Activated naive CD8-positive, alpha-beta T cell treated with anti-CD3 and anti-CD28 coated beads, Interleukin-2, amount 50 U/mL, for 24 hours (primary cell): ENCODE results near the gene NAA15.
"Not testable (repeated sequence)": the region's sequence is repeated elsewhere in the genome, so short reads cannot be mapped to it uniquely, and the experiment has no call there.

Experiments
- ATAC-seq: fragments of 150-1000 bp; cut with Tn5 transposase; one replicate; pipeline ENCODE4 v1.10.0; 2021
- DNase-seq: peaks from one replicate; pipeline ENCODE4 v3.0.0; 2021
- H3K27ac Mint-ChIP-seq: one replicate; pipeline ENCODE4 v1.8.0; 2021; ENCODE audit warnings: mild to moderate bottlenecking, mixed read lengths
- H3K27me3 Mint-ChIP-seq: one replicate; pipeline ENCODE4 v1.8.0; 2021; ENCODE audit warnings: mixed read lengths
- H3K36me3 Mint-ChIP-seq: one replicate; pipeline ENCODE4 v1.8.0; 2021; ENCODE audit warnings: low read depth, mixed read lengths
- H3K4me1 Mint-ChIP-seq: one replicate; pipeline ENCODE4 v1.8.0; 2021; ENCODE audit warnings: mixed read lengths
- H3K4me3 Mint-ChIP-seq: one replicate; pipeline ENCODE4 v1.8.0; 2021; ENCODE audit warnings: mild to moderate bottlenecking, moderate library complexity, mixed read lengths
- H3K9me3 Mint-ChIP-seq: one replicate; pipeline ENCODE4 v1.8.0; 2021; ENCODE audit warnings: mixed read lengths

The NAA15 gene

DNA sequence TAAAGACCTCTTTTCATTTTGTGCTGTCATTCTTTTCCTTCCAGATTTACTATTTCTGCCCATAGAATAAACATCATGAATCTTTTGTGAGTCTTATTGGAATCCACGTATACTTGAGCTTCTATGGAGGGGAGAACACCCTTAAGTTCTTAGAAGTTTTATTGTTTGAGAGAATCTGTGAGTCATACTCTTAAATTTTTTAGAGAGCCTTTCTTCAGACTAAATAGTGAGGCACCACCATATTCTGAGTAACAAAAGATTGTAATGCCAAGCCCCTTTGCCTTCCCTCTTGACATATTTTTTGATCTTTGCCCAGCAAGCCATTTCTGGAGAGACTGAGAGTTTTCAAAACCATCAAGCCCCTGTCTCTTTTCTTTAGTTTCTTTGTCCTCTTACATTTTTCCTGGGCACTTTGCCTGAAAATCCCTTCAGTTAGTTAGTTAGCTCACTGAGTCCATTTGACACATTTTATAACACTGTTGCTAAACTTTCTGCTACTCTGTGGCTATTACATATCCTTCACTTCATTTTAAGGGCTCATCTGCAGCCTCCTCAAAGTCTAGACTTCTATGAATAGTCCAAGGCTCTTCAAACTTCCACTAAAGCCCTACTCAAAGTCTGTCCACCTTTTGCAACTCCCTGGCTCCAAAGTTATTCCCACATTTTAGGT is 66.3 kb downstream of the NAA15 start:
- ATAC-seq: no peak
- Mint-ChIP-seq H3K9me3 (no peaks in the 10 kb centered on the region), H3K36me3 (peaks cover 67% of the 10 kb centered on the region), H3K4me1 (peaks cover 3% of the 10 kb centered on the region), H3K27ac (no peak overlapping the region), H3K4me3 (no peak overlapping the region), H3K27me3 (no peaks in the 10 kb centered on the region)
- DNase-seq: no peak

GRCh38 chr4:139368998-139369397 is 67.7 kb downstream of the NAA15 start:
- H3K4me3 Mint-ChIP-seq: no peak overlapping the region
- no peaks in the 10 kb centered on the region for H3K9me3 Mint-ChIP-seq
- peaks cover 63% of the 10 kb centered on the region for H3K36me3 Mint-ChIP-seq
- DNase-seq (no peak), ATAC-seq (no peak)
- no peaks in the 10 kb centered on the region for H3K27me3 Mint-ChIP-seq
- peaks cover 3% of the 10 kb centered on the region for H3K4me1 Mint-ChIP-seq
- no peak overlapping the region for H3K27ac Mint-ChIP-seq

GRCh38 chr4:139374251-139374650 is 72.9 kb downstream of the NAA15 start:
- no peaks in the 10 kb centered on the region for H3K27me3 Mint-ChIP-seq
- DNase-seq: no peak
- no peaks in the 10 kb centered on the region for H3K9me3 Mint-ChIP-seq
- no peak overlapping the region for H3K4me3 Mint-ChIP-seq
- no peaks in the 10 kb centered on the region for H3K4me1 Mint-ChIP-seq
- ATAC-seq: no peak
- H3K27ac Mint-ChIP-seq: no peak overlapping the region
- H3K36me3 Mint-ChIP-seq: peaks cover 55% of the 10 kb centered on the region

DNA sequence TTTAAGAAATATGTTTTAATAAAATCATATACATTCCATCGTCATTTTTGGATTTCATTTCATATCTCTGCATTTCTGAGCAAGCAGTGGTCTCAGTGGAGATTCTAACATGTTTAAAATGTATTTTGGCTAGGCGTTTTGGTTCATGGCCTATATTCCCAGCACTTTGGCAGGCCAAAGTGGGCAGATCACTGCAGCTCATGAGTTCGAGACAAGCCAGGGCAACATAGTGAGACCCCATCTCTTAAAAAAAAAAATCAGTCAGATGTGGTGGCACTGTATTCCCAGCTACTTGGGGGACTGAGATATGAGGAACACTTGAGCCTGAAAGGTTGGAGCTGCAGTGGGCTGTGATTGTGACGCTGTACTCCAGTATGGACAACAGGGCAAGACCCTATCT is 85.1 kb downstream of the NAA15 start:
- no peaks in the 10 kb centered on the region for H3K4me1 Mint-ChIP-seq
- ATAC-seq (no peak), DNase-seq (no peak)
- H3K4me3 Mint-ChIP-seq: no peak overlapping the region
- H3K9me3 Mint-ChIP-seq: no peaks in the 10 kb centered on the region
- peaks cover 52% of the 10 kb centered on the region for H3K36me3 Mint-ChIP-seq
- no peaks in the 10 kb centered on the region for H3K27me3 Mint-ChIP-seq
- no peak overlapping the region for H3K27ac Mint-ChIP-seq

GRCh38 chr4:139389102-139389501 is 87.8 kb downstream of the NAA15 start:
- ATAC-seq (no peak), DNase-seq (no peak)
- H3K27ac Mint-ChIP-seq: no peak overlapping the region
- no peaks in the 10 kb centered on the region for H3K9me3 Mint-ChIP-seq
- H3K4me3 Mint-ChIP-seq: no peak overlapping the region
- H3K4me1 Mint-ChIP-seq: no peaks in the 10 kb centered on the region
- no peaks in the 10 kb centered on the region for H3K27me3 Mint-ChIP-seq
- H3K36me3 Mint-ChIP-seq: peaks cover 50% of the 10 kb centered on the region

DNA sequence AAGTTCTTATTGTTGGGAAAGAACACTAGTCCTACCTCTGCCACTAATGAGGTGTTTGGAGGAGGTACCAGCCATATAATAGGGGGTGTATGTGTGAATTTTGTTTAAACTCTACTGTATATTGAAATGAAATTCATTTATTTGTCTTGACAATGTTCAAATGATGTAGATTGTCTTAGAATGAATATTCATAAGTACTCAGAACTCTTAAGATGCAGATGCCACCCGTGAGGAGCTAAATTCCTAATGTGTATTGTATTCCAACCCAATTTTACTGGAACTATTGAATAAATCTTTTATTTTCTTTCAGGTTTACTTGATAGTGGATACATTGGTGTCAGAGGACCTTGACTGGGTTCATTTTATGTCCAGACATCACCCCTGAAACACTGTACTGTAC is 88.7 kb downstream of the NAA15 start:
- DNase-seq (no peak), ATAC-seq (no peak)
- Mint-ChIP-seq H3K4me3 (no peak overlapping the region), H3K27ac (no peak overlapping the region), H3K9me3 (no peaks in the 10 kb centered on the region), H3K36me3 (peaks cover 48% of the 10 kb centered on the region), H3K27me3 (no peaks in the 10 kb centered on the region), H3K4me1 (no peaks in the 10 kb centered on the region)

- no peak for ATAC-seq
- H3K27me3 Mint-ChIP-seq: no peaks in the 10 kb centered on the region
- no peaks in the 10 kb centered on the region for H3K9me3 Mint-ChIP-seq
- H3K36me3 Mint-ChIP-seq: peaks cover 45% of the 10 kb centered on the region
- H3K4me1 Mint-ChIP-seq: no peaks in the 10 kb centered on the region
- DNase-seq: no peak
- H3K4me3 Mint-ChIP-seq: no peak overlapping the region
- H3K27ac Mint-ChIP-seq: no peak overlapping the region
Measured at GRCh38 chr4:139391731-139392130, 90.4 kb downstream of the NAA15 start.

DNA sequence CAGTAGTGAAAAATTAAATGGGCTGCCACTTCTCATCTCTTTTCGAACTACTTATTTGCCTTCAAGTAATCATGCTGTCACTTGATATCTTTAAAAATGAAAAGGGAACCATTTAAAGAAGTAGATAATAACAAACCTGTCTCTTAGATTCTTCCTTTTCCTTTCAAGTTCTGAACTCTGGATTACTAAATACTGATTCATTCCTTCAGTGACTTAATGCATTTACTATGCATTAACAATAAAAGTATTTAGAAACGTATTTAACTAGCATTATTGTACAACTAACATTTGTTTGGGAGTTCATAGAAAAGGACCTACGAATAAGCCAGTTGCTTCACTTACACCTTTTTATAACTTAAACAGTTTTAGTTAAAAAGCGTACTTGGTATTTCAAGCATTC is 91.5 kb downstream of the NAA15 start:
- Mint-ChIP-seq H3K9me3 (no peaks in the 10 kb centered on the region), H3K4me1 (no peaks in the 10 kb centered on the region), H3K36me3 (peaks cover 49% of the 10 kb centered on the region), H3K27me3 (no peaks in the 10 kb centered on the region), H3K27ac (no peak overlapping the region), H3K4me3 (no peak overlapping the region)
- ATAC-seq (no peak), DNase-seq (no peak)

DNA sequence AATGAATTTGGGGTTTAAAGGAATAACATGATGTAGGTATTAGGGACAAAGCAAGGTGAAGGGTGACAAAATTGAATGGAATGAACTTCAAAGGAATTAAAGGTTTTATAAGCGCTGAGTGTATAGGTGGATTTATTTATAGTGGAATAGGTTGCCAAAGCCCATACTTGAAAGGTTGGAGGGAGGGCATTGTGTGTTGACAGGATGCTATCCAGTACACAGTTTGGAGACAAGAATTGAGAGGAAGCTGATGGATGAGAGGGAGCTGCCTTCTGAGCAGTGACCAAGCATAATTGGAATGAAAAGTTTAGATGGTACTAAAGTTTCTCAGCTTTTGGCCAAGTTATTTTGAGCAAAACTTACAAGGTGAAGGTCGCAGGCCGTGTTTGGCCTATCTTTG is 100.1 kb downstream of the NAA15 start:
- no peak for DNase-seq
- no peak for ATAC-seq
- H3K27ac Mint-ChIP-seq: no peak overlapping the region
- no peaks in the 10 kb centered on the region for H3K4me1 Mint-ChIP-seq
- H3K9me3 Mint-ChIP-seq: no peaks in the 10 kb centered on the region
- no peak overlapping the region for H3K4me3 Mint-ChIP-seq
- peaks cover 21% of the 10 kb centered on the region for H3K36me3 Mint-ChIP-seq
- no peaks in the 10 kb centered on the region for H3K27me3 Mint-ChIP-seq

- no peaks in the 10 kb centered on the region for H3K27me3 Mint-ChIP-seq
- no peak for ATAC-seq
Measured at GRCh38 chr4:139402436-139402835, 101.1 kb downstream of the NAA15 start.

DNA sequence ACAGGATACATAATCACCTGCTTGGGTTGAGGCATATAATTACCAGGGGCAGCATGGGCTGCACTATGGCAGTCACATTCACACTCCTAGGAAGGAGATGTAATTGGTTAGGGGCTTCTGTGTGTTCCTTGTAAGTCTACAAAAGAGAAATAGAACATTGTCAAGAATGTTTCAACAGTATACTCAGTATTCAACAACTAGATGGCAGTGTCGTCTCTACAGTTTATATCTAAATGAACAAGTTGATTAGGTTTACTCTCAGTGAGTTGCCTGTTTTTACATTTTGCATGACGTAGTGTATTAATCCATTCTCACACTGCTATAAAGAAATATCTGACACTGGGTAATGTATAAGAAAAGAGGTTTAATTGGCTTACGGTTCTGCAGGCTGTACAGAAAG is 102.2 kb downstream of the NAA15 start:
- Mint-ChIP-seq H3K27me3 (no peaks in the 10 kb centered on the region), H3K36me3 (peaks cover 18% of the 10 kb centered on the region)
- no peak for ATAC-seq

More at GRCh38 chr4:139402436-139402835, 101.1 kb downstream of the NAA15 start:
- no peaks in the 10 kb centered on the region for H3K9me3 Mint-ChIP-seq
- no peak for DNase-seq
- H3K4me3 Mint-ChIP-seq: no peak overlapping the region
- H3K4me1 Mint-ChIP-seq: no peaks in the 10 kb centered on the region
- no peak overlapping the region for H3K27ac Mint-ChIP-seq
- peaks cover 22% of the 10 kb centered on the region for H3K36me3 Mint-ChIP-seq

GRCh38 chr4:139410312-139410711 is 109.0 kb downstream of the NAA15 start:
- Mint-ChIP-seq H3K27me3 (no peaks in the 10 kb centered on the region), H3K27ac (no peak overlapping the region), H3K36me3 (peaks cover 28% of the 10 kb centered on the region), H3K9me3 (peaks cover 9% of the 10 kb centered on the region), H3K4me1 (no peaks in the 10 kb centered on the region), H3K4me3 (no peak overlapping the region)
- DNase-seq (no peak), ATAC-seq (no peak)

More for the DNA sequence above, 102.2 kb downstream of the NAA15 start:
- no peak for DNase-seq
- no peak overlapping the region for H3K4me3 Mint-ChIP-seq
- H3K27ac Mint-ChIP-seq: no peak overlapping the region
- H3K9me3 Mint-ChIP-seq: no peaks in the 10 kb centered on the region
- no peaks in the 10 kb centered on the region for H3K4me1 Mint-ChIP-seq

- not testable (repeated sequence) for H3K27ac Mint-ChIP-seq, ATAC-seq, H3K27me3 Mint-ChIP-seq, H3K4me3 Mint-ChIP-seq, H3K9me3 Mint-ChIP-seq, DNase-seq
- Mint-ChIP-seq H3K36me3 (peaks cover 26% of the 10 kb centered on the region), H3K4me1 (peaks cover 11% of the 10 kb centered on the region)
Measured at GRCh38 chr4:139414671-139415210, 113.4 kb downstream of the NAA15 start.

GRCh38 chr4:139416073-139416673 is 114.9 kb downstream of the NAA15 start:
- ATAC-seq: no peak

GRCh38 chr4:139419388-139419914 is 118.1 kb downstream of the NAA15 start:
- DNase-seq (no peak), ATAC-seq (no peak)
- Mint-ChIP-seq H3K9me3 (peaks cover 11% of the 10 kb centered on the region), H3K4me1 (peaks cover 11% of the 10 kb centered on the region), H3K4me3 (no peak overlapping the region), H3K27me3 (no peaks in the 10 kb centered on the region), H3K27ac (no peak overlapping the region), H3K36me3 (peaks cover 26% of the 10 kb centered on the region)

More at GRCh38 chr4:139416073-139416673, 114.9 kb downstream of the NAA15 start:
- H3K27me3 Mint-ChIP-seq: no peaks in the 10 kb centered on the region
- H3K36me3 Mint-ChIP-seq: peaks cover 29% of the 10 kb centered on the region
- DNase-seq: no peak
- H3K4me1 Mint-ChIP-seq: peaks cover 11% of the 10 kb centered on the region
- H3K27ac Mint-ChIP-seq: no peak overlapping the region
- no peak overlapping the region for H3K4me3 Mint-ChIP-seq
- peaks cover 9% of the 10 kb centered on the region for H3K9me3 Mint-ChIP-seq
